Smooth muscle cell (in vitro differentiated cells): ENCODE measurements around the gene MAPK7. TPM values are rescaled to one million over a fixed set of nuclear protein-coding genes. Genes with fewer than 3 reads are reported as not detected.

ENCODE experiments used
- DNase-seq: peaks from one replicate; lab custom pipeline; 2025; ENCODE audit not compliant: unreplicated experiment; lab: John Stamatoyannopoulos, UW
- H2AFZ ChIP-seq: fragments of 200-600 bp; sonication (generic); 2 replicates; pipeline ENCODE4 v1.6.0; 2016; ENCODE audit warnings: antibody characterized with exemption, low read depth, mild to moderate bottlenecking
- H3F3A ChIP-seq: fragments of 200-600 bp; sonication (generic); 2 replicates; pipeline ENCODE4 v1.6.0; 2017; ENCODE audit warnings: antibody characterized with exemption, low read depth
- H3K27ac ChIP-seq: fragments of 200-600 bp; sonication (generic); 2 replicates; pipeline ENCODE4 v1.5.1; 2016; ENCODE audit warnings: low read depth, mild to moderate bottlenecking
- H3K27me3 ChIP-seq: fragments of 200-600 bp; sonication (generic); 2 replicates; pipeline ENCODE4 v1.6.1; 2016; ENCODE audit warnings: low read depth, mild to moderate bottlenecking
- H3K36me3 ChIP-seq: fragments of 200-600 bp; sonication (generic); 2 replicates; pipeline ENCODE4 v1.5.1; 2016; ENCODE audit warnings: low read depth
- H3K4me1 ChIP-seq: fragments of 200-600 bp; sonication (generic); 2 replicates; pipeline ENCODE4 v1.5.1; 2016; ENCODE audit warnings: low read depth
- H3K4me2 ChIP-seq: fragments of 200-600 bp; sonication (generic); 2 replicates; pipeline ENCODE4 v1.6.0; 2016; ENCODE audit warnings: mild to moderate bottlenecking
- H3K4me3 ChIP-seq: fragments of 200-600 bp; sonication (generic); 2 replicates; pipeline ENCODE4 v1.5.1; 2016; ENCODE audit warnings: mild to moderate bottlenecking
- H3K79me2 ChIP-seq: fragments of 200-600 bp; sonication (generic); 2 replicates; pipeline ENCODE4 v1.6.0; 2016; ENCODE audit warnings: low read depth, mild to moderate bottlenecking
- H3K9ac ChIP-seq: fragments of 200-600 bp; sonication (generic); 2 replicates; pipeline ENCODE4 v1.6.0; 2016; ENCODE audit warnings: low read depth
- H3K9me3 ChIP-seq: fragments of 200-600 bp; sonication (generic); replicated peaks from 2 replicates; pipeline ENCODE4 v1.5.1; 2016; ENCODE audit warnings: low read depth
- H4K20me1 ChIP-seq: fragments of 200-600 bp; sonication (generic); 2 replicates; pipeline ENCODE4 v1.6.0; 2016; ENCODE audit warnings: low read depth
- CTCF ChIP-seq: fragments of 200-600 bp; sonication (generic); IDR thresholded peaks from 2 replicates; pipeline ENCODE4 v1.5.1; 2017; ENCODE audit warnings: borderline replicate concordance, mild to moderate bottlenecking, antibody characterized with exemption; ENCODE audit not compliant: insufficient read depth, poor library complexity, severe bottlenecking
- WGBS: methylation state at CpG from one replicate; pipeline ENCODE4 v1.1.7; 2016; ENCODE audit warnings: low lambda C conversion rate; 5-methylcytosine and 5-hydroxymethylcytosine counted together
- polyA plus RNA-seq: library from polyadenylated mRNA; unstranded; fragments of >200 nt; fragmentation: Nextera tagmentation; extraction: Ambion mirVana; gene quantifications from 2 replicates; pipeline ENCODE4 v1.2.1, GENCODE V29; 2016
- total RNA-seq: library from RNA; depleted of rRNA; stranded (reverse); fragments of >200 nt; gene quantifications from 2 replicates; pipeline ENCODE4 v1.2.3, GENCODE V29; 2014

Gene MAPK7
- total and polyA plus RNA-seq, 2 experiments from 2014 or later = 9.1 to 36.3 TPM

- Histone ChIP-seq H4K20me1 (no peaks in the 10 kb centered on the region), H3K27me3 (no peaks in the 10 kb centered on the region), H3K79me2 (no peaks in the 10 kb centered on the region), H3K4me1 (peaks cover 7% of the 10 kb centered on the region), H3K9me3 (no peaks in the 10 kb centered on the region), H3K4me3 (no peak overlapping the region), H3K9ac (no peak overlapping the region), H3K36me3 (no peaks in the 10 kb centered on the region), H3F3A (peaks cover 20% of the 10 kb centered on the region), H3K4me2 (no peak overlapping the region), H2AFZ (no peak overlapping the region), H3K27ac (no peak overlapping the region)
- DNase-seq = no peak
- WGBS = 91% methylated on average over 3 of the region's 3 CpGs
- TF ChIP-seq CTCF = no peak
These were observed 21.6 kb downstream of the MAPK7 start for GRCh38 chr17:19399750-19400450.

GRCh38 chr17:19401321-19402010, 23.2 kb downstream of the MAPK7 start:
- Histone ChIP-seq H3F3A (peaks cover 17% of the 10 kb centered on the region), H4K20me1 (no peaks in the 10 kb centered on the region), H3K4me1 (peaks cover 7% of the 10 kb centered on the region), H3K79me2 (no peaks in the 10 kb centered on the region), H2AFZ (no peak overlapping the region), H3K27me3 (no peaks in the 10 kb centered on the region), H3K4me2 (peak overlapping the region; percentile 36), H3K27ac (peak overlapping the region; percentile 33), H3K36me3 (no peaks in the 10 kb centered on the region), H3K9me3 (no peaks in the 10 kb centered on the region), H3K4me3 (no peak overlapping the region), H3K9ac (no peak overlapping the region)
- TF ChIP-seq CTCF = no peak
- WGBS = 67% methylated on average over 8 of the region's 8 CpGs
- DNase-seq = no peak

- Histone ChIP-seq H3K9me3 (no peaks in the 10 kb centered on the region), H3K36me3 (no peaks in the 10 kb centered on the region), H3K27me3 (no peaks in the 10 kb centered on the region), H3K4me2 (peak overlapping the region; percentile 36), H3K9ac (no peak overlapping the region), H3K27ac (peak overlapping the region; percentile 33), H3F3A (peaks cover 17% of the 10 kb centered on the region), H2AFZ (no peak overlapping the region), H3K4me3 (no peak overlapping the region), H4K20me1 (no peaks in the 10 kb centered on the region), H3K4me1 (peaks cover 7% of the 10 kb centered on the region), H3K79me2 (no peaks in the 10 kb centered on the region)
- DNase-seq = no peak
- TF ChIP-seq CTCF = no peak
- 26% methylated on average over 1 of the region's 1 CpG for WGBS
These were observed 23.9 kb downstream of the MAPK7 start for GRCh38 chr17:19402171-19402570.
